HG02571 (cell line): ENCODE results near the gene FAM118B.
"Not testable (repeated sequence)": the region's sequence is repeated elsewhere in the genome, so short reads cannot be mapped to it uniquely, and the experiment has no call there.

ENCODE experiments used
- ATAC-seq: cut with Tn5 transposase; IDR thresholded peaks from one replicate; pipeline ENCODE4 v1.9.1; 2021; ENCODE audit warnings: mild to moderate bottlenecking, moderate library complexity; ENCODE audit not compliant: unreplicated experiment

Gene FAM118B

DNA sequence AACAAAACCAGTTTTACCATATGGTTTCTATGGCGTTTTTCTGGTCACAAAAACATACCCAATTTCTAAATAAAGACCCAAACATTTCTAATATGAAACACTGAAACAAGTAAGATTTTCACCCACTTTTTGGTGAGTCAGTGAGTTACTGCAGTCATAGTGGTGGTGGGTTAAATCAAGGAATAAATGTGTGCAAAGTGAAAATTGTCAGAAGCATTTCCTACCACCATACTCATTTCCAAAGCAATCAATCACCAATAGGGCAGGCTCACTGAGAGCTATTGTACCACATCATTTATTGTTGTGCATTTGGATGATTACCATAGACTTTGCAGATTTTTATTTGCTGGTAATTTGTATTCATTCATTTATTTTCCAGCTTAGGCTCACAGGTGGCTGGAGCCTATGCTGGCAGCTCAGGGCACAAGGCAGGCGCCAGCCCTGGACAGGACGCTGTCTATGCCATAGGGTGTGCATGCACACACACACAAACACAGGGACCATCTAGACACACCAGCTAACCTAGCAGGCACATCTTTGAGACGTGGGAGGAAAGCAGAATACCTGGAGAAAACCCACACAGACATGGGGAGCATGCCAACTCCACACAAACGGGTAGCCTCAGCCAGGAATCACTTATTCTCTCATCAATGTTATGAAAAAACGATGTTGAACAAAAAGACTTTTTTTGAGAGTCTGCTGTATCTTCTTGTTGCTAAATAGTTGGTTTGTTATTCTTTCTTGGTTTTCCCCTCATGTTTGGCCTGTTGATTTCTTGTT, 5.1 kb downstream of the FAM118B start:
- ATAC-seq = no peak

DNA sequence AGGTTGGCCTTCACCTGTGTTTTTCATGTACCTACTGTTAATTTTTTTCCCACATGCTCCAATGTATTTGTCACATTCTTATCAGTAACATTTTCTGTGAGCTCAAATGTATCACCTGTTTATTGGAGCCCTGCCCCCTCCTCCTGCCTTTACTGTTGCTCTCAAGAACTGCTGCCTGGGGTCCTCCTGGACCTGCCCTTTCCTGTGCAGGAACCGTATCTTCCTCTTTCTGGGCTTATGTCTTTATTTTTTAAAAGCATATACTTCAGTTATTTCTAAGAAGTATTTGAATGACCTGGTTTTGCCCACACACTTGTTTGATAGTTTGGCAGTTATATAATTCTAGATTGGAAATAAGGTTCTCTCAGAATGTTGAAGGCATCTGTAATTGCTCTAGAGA, 5.9 kb downstream of the FAM118B start:
- no peak for ATAC-seq

DNA sequence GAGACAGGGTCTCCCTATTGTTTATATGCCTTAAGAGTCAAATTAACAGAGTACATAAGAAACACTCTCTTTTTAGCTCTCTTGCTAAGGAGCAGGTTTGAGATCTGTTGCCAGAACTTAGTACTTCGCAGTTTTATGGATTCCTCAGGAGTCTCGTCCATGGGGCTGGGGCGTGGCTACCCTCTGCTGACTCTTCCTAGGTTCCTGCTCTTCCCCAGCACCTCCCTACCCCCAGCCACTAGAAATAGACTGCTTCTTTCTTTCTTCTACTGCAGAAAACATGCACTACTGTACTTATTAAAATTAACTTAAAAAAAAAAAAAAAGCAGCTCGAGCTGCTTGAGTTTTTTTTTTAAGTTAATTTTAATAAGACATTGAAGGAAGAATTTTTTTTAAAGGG, 8.0 kb downstream of the FAM118B start:
- ATAC-seq = no peak

DNA sequence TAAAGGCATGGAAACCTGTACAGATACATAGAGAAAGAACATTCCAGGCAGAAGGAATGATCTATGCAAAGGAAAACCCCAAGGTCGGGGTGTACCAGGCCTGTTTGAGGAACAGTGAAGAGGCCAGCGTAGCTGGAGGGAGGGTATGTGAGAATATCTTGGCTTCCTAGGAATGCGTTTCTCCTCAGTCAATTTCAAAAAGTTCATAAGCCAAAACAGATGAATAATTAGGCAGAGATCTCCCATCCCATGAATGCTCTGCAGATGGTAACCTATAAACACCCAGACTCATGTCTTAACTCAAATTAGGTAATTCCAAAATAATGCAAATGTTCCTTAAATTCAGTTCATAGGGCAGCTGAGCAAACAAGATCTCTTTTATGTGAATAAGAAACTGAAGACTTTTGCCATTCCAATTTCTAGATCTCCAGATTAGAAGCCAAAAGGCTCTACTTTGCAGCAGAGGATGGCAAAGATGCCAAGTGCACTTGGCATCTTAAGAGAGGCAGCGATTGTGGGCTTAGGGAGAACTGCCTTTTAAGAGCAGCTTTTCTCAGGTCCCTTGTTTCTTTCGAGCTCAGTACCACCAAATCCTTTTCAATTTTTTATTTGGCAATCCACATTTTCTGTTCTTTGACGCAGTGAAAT, 13.2 kb downstream of the FAM118B start:
- no peak for ATAC-seq

DNA sequence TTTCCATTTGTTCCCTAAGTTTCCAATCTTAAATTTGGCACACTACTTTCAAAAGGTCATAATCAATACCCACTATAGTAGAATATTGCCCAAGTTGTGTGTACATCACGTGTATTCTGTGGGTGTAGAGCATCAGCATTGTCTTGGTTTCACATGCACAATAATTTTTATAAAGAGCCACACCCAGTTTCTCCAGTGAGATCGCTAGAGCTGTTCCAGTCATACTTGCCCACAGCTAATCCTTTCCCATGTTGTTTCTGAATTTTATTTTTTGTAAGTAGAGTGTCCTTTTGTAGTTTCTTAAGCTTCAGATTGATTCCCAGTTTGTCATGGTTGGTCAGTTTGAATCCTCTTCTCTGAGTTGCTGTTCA, 13.7 kb downstream of the FAM118B start:
- no peak for ATAC-seq

DNA sequence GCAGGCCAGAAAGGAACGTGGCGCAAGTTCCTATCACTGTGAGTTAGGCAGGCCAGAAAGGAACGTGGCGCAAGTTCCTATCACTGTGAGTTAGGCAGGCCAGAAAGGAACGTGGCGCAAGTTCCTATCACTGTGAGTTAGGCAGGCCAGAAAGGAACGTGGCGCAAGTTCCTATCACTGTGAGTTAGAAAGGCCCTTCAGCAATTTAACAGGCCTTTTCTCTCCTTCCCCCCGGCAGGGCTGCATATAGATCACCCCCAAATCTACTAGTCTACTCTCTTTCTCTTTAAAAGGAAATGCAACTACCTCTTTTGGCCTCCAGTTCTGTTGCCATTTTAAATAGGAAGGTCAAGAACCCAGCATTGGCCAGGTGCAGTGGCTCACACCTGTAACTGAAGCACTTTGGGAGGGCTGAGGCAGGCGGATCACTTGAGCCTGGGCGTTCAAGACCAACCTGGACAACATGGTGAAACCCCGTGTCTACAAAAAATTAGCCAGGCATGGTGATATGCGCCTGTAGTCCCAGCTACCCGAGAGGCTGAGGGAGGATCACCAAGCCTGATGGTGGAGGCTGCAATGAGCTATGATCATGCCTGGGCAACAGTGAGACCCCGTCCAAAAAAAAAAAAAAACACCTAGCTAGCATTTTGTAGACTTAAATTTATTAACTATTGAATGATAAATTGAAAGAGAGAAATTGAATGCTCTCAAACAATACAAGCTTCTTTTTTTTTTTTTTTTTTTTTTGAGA, 14.9 kb downstream of the FAM118B start:
- no peak for ATAC-seq

DNA sequence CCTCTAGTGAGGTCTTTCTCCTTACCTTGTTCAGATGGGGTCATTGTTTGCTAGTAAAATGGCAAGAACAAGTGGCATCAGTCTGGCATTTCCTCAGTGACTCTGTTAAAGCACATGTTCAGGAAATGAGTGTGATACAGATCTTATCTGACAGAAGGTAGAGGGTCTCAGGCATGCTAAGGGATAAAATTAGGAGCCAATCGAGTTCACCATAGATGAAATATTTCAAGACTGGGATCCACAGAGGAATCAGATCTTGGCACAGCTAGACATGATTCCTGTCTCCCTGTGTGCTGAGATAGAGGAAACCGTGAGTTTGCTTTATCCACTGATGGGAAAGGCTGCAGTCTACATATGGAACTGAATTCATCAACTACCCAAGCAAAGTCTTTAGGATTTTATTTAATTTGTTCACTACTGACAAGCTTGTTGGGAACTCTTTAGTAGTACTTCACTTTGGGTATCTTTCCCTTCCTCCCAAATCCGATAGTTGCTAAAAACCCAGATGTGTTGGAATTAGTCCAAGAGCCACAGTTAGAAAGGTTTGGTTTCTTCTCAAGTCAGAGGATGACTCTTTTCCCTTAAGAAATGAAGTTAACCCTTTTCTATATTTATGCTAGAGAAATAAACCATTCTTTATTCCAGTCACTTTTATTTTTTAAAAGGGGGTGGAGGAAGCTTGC, 18.4 kb downstream of the FAM118B start:
- no peak for ATAC-seq

DNA sequence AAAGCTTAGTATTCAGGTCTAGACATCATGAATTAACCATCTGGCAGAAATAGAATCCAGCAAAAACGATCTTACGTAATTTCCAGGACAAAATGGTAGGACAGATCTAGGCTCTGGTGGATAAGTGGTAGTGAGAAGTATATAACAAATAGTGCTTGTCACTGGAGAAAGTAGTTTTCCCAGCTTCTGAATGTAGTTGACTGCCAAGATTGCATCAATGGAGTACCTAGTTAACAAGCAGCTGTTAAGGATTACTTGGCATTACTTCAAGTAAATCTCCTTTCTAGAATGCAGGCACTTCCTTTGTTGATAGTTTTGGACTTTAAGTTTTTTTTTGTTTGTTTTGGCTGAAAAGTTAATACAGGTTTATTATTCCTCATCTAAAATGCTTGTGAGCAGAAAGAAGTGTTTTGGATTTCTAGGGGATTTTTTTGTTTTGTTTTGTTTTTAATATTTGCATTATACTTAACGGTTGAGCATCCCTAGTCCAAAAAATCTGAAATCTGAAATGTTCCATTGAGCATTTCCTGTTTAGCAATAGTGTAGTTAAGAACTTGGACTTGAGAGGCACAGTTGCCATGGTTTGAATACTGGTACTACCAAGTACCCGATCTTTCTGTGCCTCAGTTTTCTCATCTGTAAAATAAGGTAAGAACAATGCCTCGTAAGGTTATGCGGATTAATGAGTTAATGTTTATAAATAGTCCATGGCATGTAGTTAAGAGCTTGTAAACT, 20.3 kb downstream of the FAM118B start:
- ATAC-seq = no peak

DNA sequence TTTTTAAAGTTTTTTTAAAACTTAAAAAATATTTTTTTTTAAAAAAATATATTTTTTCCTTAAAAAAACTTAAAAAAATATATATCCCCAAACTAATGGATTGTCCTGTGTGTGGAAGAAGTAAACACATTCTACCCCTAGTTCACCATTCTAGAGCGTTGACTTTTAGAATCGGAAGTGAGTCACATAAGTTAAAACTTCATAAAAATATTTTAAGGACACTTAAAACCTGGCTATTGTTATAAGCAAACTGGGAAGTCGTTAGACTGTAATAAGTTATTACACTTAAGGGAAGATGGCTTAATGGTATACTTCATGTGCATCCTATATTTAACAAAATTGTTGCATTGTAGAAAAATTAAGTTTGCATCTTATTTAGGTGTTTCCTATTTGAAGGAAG, 21.1 kb downstream of the FAM118B start:
- no peak for ATAC-seq

DNA sequence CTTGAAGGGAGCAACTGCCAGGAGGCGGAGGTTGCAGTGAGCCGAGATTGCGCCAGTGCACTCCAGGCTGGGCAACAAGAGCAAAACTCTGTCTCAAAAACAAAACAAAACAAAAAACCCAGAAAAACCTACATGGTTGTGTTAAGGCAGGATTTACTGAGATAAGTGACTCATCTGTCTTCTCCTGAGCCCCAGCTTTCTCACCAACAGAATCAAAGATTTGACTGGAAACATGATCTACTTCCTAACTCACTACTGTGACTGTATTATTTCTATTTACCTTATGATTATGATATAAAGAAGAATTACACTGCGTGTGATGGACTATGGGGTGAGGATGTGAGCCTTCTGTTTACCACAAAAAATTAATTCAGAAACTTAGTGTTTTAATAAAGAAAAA, 21.8 kb downstream of the FAM118B start:
- ATAC-seq = no peak

DNA sequence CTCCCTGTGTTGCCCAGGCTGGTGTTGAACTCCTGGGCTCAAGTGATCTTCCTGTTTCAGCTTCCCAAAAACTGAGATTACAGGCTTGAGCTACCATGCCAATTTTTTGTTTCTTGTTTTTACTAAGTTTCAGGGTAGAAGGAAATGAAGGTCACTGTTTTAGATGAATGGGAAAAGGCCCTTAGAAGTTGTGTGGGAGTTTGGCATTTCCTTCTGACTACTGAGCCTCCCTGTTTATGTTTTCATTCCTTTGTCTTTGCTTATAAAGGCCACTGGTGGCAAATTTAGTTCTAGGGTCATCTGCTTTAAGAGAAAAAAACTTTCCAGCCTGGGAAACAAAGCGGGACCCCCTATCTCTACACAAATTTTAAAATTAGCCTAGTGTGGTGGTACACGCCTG, 35.1 kb downstream of the FAM118B start:
- ATAC-seq = no peak

DNA sequence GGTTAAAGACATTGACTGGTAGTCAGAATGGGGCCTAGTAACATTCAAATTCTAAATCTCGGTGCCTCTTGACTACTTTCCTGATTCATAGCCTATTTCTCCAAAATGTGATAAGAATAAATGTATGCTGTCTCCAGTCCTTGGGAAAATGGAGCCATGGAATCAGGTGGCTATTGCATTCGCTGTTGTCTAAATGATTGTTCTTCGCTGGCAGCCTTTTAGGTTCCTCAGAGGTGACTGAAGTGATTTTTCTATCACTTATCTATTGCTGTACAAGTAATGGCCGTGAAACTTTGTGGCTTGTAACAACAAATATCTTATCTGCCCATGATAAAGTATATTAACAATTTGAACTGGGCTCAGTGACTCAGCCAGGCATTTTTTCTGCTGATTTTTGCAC, 41.7 kb downstream of the FAM118B start:
- no peak for ATAC-seq

DNA sequence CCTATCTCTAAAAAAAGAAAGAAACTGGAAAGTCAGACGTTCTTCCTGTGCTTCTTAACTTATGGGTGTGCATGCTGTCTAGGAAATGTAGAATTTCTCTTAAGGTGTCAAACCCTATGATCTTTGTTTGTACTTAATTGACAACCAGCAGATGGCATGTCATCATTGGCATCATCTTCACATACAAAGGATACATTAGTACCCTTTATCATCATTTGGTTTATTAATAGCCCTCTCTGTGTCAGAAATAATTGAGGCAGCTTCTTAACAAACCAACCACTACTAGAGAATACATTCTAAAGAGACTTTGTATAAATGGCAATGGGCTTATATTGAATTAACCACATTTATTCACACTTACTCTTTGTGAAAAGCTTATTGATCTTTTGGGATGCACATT, 43.2 kb downstream of the FAM118B start:
- ATAC-seq = no peak

DNA sequence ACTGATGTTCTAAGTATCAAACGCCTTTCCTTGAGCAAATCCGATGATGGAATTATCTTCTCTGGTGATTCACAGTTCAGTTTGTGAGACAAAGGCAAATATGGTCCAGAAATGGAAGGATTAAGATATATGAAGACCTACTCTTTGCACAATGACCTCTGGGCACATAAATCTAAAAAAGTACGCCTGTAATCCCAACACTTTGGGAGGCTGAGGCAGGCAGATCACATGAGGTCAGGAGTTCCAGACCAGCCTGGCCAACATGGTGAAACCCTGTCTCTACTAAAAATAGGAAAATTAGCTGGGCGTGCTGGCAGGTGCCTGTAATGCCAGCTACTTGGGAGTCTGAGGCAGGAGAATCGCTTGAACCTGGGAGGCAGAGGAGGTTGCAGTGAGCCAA, 43.9 kb downstream of the FAM118B start:
- ATAC-seq = not testable (repeated sequence)

DNA sequence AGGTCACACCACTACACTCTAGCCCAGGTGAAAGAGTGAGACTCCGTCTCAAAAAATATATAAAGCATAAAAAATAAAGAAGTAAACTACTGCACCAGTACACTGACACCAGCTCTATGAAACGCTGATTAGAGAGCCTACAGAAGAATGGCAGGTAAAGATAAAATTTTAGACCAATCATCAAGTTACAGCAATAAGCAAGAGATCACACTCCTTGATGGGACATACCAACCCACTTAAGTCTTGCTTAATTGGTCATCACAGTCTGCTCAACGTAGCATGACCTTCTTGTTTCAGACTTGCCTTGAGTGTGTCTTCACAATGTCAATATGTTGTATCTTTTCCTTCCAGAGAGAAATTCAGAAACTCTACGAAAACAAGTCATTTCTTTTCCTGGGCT, 44.6 kb downstream of the FAM118B start:
- no peak for ATAC-seq

DNA sequence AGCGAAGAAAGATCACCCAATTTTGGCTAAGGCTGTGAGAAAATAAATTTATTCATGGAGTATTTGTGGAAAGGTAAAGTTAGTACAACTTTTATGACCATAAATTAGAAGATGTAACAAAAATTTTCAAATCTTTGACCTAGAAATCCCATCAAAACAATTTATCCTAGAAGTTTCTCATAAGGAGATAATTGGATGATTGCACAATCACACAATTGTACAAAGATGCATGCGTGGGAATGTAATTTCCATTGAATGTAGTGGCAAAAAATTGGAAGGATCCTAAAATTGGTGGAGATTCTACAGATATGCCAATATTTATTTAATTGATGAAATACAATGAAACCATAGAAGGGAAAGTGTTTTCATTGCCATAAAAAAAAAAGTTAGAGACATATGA, 45.6 kb downstream of the FAM118B start:
- ATAC-seq = no peak

DNA sequence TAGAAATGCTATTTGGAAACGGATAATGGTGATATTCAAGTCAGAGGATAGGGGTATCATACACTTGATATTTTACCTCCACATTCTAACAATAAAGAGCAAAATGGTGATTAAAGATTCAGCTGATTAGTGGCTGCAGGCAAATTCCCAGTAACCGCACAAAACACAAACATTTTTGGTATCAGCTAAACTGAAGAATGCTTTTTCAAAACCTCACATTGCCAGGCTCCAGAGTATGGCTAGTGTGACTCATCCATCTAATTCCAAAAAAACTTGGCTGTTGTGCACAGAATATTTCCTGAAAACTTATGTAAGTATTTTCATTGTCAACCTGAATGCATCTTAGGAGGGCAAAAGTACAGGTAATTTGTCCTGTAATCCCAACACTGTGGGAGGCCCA, 46.2 kb downstream of the FAM118B start:
- ATAC-seq = no peak

DNA sequence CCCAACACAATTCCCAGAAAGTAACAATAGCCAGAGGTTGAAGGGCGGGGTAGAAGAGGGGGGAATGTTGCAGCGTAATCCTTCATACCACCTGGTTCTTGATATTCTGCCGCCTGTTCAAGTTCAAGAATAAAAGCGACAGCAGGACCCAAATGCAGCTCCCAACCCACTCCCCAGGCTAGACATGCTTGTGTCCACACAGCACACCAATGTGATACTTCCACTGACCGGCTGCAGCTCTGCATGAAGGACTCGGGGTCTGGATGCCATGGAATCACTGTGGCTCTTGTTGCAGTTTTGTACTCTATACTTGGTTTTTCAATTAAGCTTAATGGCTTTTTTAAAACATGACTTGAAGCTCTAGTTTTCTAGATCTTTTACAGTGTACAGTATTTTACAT, 50.6 kb downstream of the FAM118B start:
- no peak for ATAC-seq

DNA sequence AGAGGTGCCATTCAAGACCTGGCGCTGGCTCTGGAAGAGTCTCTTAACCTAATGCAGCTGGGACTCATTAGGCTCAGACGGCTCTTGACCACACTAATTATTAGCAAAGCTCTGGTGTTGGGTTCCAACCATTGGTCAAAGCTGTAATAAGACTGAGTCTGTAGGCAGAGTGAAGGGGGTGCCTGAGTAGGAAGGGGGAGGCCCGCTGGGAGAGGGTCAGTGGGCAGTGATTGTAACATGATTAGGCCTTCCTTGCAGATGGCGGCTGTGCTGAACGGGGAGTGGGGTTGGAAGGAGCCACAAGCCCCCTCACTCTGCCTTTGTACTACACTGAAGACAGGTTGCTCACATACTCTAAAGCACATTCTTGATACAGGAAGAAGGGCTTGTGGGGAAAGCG, 51.9 kb downstream of the FAM118B start:
- ATAC-seq = no peak

DNA sequence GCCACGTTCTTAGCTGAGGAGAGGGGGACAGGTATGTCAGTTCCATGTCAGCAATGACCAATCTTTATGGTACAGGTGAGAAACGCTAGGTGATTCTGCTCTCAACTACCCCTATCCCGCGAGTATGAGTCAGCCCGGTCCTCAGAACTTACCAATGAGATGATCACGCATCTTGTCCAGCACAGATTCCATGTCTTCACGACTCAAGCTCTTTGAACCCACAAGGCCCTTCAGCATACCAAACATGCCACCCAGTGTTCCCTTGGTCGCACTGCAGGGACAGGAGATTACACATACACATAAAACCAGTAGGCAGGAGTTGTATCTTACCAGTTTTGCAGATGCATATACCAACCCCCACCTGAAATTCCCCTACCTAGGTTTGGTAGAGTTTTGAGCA, 54.2 kb downstream of the FAM118B start:
- no peak for ATAC-seq

DNA sequence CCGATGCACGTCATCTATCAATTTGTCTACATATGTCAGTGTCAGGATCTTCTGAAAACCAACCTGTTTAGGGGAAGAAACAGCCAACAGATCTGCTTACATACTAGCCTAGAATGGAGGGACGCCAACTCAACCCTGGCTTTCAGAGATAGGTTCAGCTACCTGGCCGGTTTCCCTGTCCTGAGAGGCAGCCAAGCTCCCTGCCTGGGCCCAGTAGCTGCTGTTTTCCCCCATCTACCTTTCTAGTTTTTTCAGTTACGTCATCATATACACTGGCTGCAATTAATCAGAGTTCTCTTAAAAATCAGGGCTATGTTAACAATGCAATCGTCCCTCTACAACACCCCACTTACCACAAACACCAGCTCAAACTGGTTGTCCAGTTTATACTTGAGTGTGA, 56.1 kb downstream of the FAM118B start:
- no peak for ATAC-seq
